ENCODE measurements around the gene PDCD2L. TPM values are rescaled to one million over a fixed set of nuclear protein-coding genes. Genes with fewer than 3 reads are reported as not detected.
A peak's percentile ranks its signal among the peaks of the same experiment; 100 is the strongest.

Gene PDCD2L
- total and polyA plus RNA-seq, 9 of the 15 experiments (the other 6 are each of a cell fraction or from before 2014, with no cell fraction given) = 12.1 to 68.5 (median 56.3) TPM

GRCh38 chr19:34475026-34475974 is 71.1 kb downstream of the PDCD2L start:
- WGBS (ENCODE audit: insufficient coverage, low coverage, missing lambda C conversion rate) = 26% methylated on average over 9 of the region's 9 CpGs
- no peaks in the 10 kb centered on the region for H4K20me1 ChIP-seq (replicated peaks; ENCODE audit: control insufficient read depth, insufficient read depth, low read length)
- FAIRE-seq (peak; percentile 82), ATAC-seq (no peak; the same call in 2 of the 3 replicates), DNase-seq (ENCODE audit: extremely low read depth in 1 of 4, low spot score in 3 of 4) (peak in 1 of 4 experiments; percentile 24)
- no peaks in the 10 kb centered on the region for H3K79me2 ChIP-seq (ENCODE audit: control insufficient read depth, insufficient read depth, low read length)
- BruUV-seq (replicated peaks) = no TSS peak
- intact Hi-C loops (cut with micrococcal nuclease) (no loop called here), in situ Hi-C loops (cut with MboI) (no loop called here)
- CTCF ChIA-PET (ENCODE audit: low intra/inter-chr PET ratio) = no interaction called here
- no peak overlapping the region for H3K9ac ChIP-seq (ENCODE audit: insufficient read depth in 1 of 2, low read depth in 2 of 2, low read length in 2 of 2)
- H3K27ac ChIP-seq (ENCODE audit: extremely low read depth, low read depth, low read length) = no peak overlapping the region; the same call in 2 of the 3 replicates
- no peaks in the 10 kb centered on the region; a peak in 1 of 5 replicates for H3K4me1 ChIP-seq (replicated peaks in 1 of 2; ENCODE audit: control insufficient read depth in 2 of 2, insufficient read depth in 2 of 2, low read length in 2 of 2)
- no peak overlapping the region for H3K4me3 ChIP-seq
- H3K9me3 ChIP-seq (replicated peaks; ENCODE audit: control insufficient read depth, insufficient read depth, low read depth, low read length) = no peaks in the 10 kb centered on the region
- peaks cover 27% of the 10 kb centered on the region for H3K36me3 ChIP-seq (ENCODE audit: control insufficient read depth, insufficient read depth, low read length)
- POLR2A ChIA-PET = interaction anchor here (0.8 to 1.6 kb wide), 7 partner anchors 10 to 60 kb away, joined by 3 to 9 read pairs (median 3); no protein-coding TSS in a partner anchor
- no peak overlapping the region for H3K4me2 ChIP-seq (ENCODE audit: insufficient read depth, low read length)
- no peak overlapping the region for H2AFZ ChIP-seq (ENCODE audit: low read depth, low read length)
- H3K9me1 ChIP-seq (ENCODE audit: control insufficient read depth, insufficient read depth, low read length) = no peaks in the 10 kb centered on the region
- no peaks in the 10 kb centered on the region for H3K27me3 ChIP-seq (ENCODE audit: control insufficient read depth in 2 of 2, insufficient read depth in 2 of 2, low read length in 2 of 2)
- TF ChIP-seq JUND (IDR thresholded peaks at IDR 0.05; ENCODE audit: borderline replicate concordance, low read depth, low read length) (peak; percentile 85), JUND (tag; IDR thresholded peaks at IDR 0.05; ENCODE audit: borderline replicate concordance, low read depth, low read length) (peak; percentile 78), FOXA1 (IDR thresholded peaks at IDR 0.05; ENCODE audit: borderline replicate concordance) (no peak), ESRRA (IDR thresholded peaks at IDR 0.05; ENCODE audit: borderline replicate concordance, low read depth) (no peak), OTX1 (CRISPR knock-in tag; IDR thresholded peaks at IDR 0.05) (no peak), TAF9B (IDR thresholded peaks at IDR 0.05; ENCODE audit: partially characterized antibody) (no peak), ZNF77 (CRISPR knock-in tag; IDR thresholded peaks at IDR 0.05) (no peak), SNAPC5 (CRISPR knock-in tag; IDR thresholded peaks at IDR 0.05) (no peak), FOXP1 (CRISPR knock-in tag; IDR thresholded peaks at IDR 0.05) (no peak), ATF3 (IDR thresholded peaks at IDR 0.05) (peak; percentile 85), ATF3 (CRISPR knock-in tag; conservative IDR thresholded peaks at IDR 0.05) (no peak), JUN (IDR thresholded peaks at IDR 0.05; ENCODE audit: borderline replicate concordance, low read depth, low read length) (peak; percentile 71), JUN (CRISPR knock-in tag; IDR thresholded peaks at IDR 0.05; ENCODE audit: borderline replicate concordance) (no peak), CEBPG (CRISPR knock-in tag; IDR thresholded peaks at IDR 0.05) (no peak), CEBPG (tag; conservative IDR thresholded peaks at IDR 0.05 in 1 of 2, IDR thresholded peaks at IDR 0.05 in 1 of 2) (peak in 1 of 2 experiments; percentile 74; a peak in 2 of 4 replicates), ZNF121 (CRISPR knock-in tag; conservative IDR thresholded peaks at IDR 0.05) (peak; percentile 86), POLR2AphosphoS5 (IDR thresholded peaks at IDR 0.05; ENCODE audit: control insufficient read depth, insufficient read depth, low read depth, low read length) (peak; percentile 20; the same call in 1 of the 2 replicates), SMARCE1 (IDR thresholded peaks at IDR 0.05) (peak; percentile 67; the same call in 1 of the 2 replicates), ARID1B (IDR thresholded peaks at IDR 0.05) (peak; percentile 36; the same call in 1 of the 2 replicates), RBM34 (IDR thresholded peaks at IDR 0.05; ENCODE audit: borderline replicate concordance, insufficient read depth, low read length) (no peak), DPF2 (IDR thresholded peaks at IDR 0.05) (peak; percentile 55), MAFK (IDR thresholded peaks at IDR 0.05; ENCODE audit: low read length) (0 out of 2 replicates have a peak, but pooled peaks have one; percentile 8), FOSL1 (tag; conservative IDR thresholded peaks at IDR 0.05) (peak; percentile 94)

Data from K562 (cell line).